MM.1S (cell line): ENCODE measurements around the gene CDK5RAP1.
"Not testable (repeated sequence)": the region's sequence is repeated elsewhere in the genome, so short reads cannot be mapped to it uniquely, and the experiment has no call there.

Experiments
- DNase-seq: peaks from one replicate; pipeline ENCODE4 v3.0.0-alpha.2; 2015
- H2AFZ ChIP-seq: fragments of 300-600 bp; sonication (generic); 2 replicates; pipeline ENCODE4 v1.6.0; 2016; ENCODE audit warnings: antibody characterized with exemption, low read length
- H3F3A ChIP-seq: fragments of 300-600 bp; sonication (generic); 2 replicates; pipeline ENCODE4 v1.6.1; 2016; ENCODE audit warnings: mild to moderate bottlenecking, antibody characterized with exemption, low read length, moderate library complexity, mixed read lengths; ENCODE audit not compliant: insufficient read depth
- H3K27ac ChIP-seq: fragments of 300-600 bp; sonication (generic); 2 replicates; pipeline ENCODE4 v1.5.1; 2016; ENCODE audit warnings: mild to moderate bottlenecking, low read length
- H3K27me3 ChIP-seq: fragments of 300-600 bp; sonication (generic); replicated peaks from 2 replicates; pipeline ENCODE4 v1.6.0; 2016; ENCODE audit warnings: low read length; ENCODE audit not compliant: insufficient read depth
- H3K36me3 ChIP-seq: fragments of 300-600 bp; sonication (generic); replicated peaks from 2 replicates; pipeline ENCODE4 v1.6.1; 2016; ENCODE audit warnings: mild to moderate bottlenecking, low read length, mixed read lengths; ENCODE audit not compliant: insufficient read depth
- H3K4me1 ChIP-seq: fragments of 300-600 bp; sonication (generic); 2 replicates; pipeline ENCODE4 v1.6.1; 2016; ENCODE audit warnings: low read length, mixed read lengths
- H3K4me2 ChIP-seq: fragments of 300-600 bp; sonication (generic); 2 replicates; pipeline ENCODE4 v1.6.0; 2016; ENCODE audit warnings: low read depth, low read length
- H3K4me3 ChIP-seq: fragments of 300-600 bp; sonication (generic); 2 replicates; pipeline ENCODE4 v1.5.1; 2016; ENCODE audit warnings: low read length, mixed read lengths
- H3K79me2 ChIP-seq: fragments of 300-600 bp; sonication (generic); 2 replicates; pipeline ENCODE4 v1.6.1; 2016; ENCODE audit warnings: mixed run types, low read length, mixed read lengths
- H3K9ac ChIP-seq: fragments of 300-600 bp; sonication (generic); 2 replicates; pipeline ENCODE4 v1.6.1; 2016; ENCODE audit warnings: low read length, mixed read lengths
- H3K9me2 ChIP-seq: fragments of 300-600 bp; sonication (generic); replicated peaks from 2 replicates; pipeline ENCODE4 v1.6.1; 2016; ENCODE audit warnings: mild to moderate bottlenecking, low read length, mixed read lengths; ENCODE audit not compliant: insufficient read depth
- H3K9me3 ChIP-seq: fragments of 300-600 bp; sonication (generic); replicated peaks from 2 replicates; pipeline ENCODE4 v1.6.1; 2016; ENCODE audit warnings: mild to moderate bottlenecking, low read length, mixed read lengths; ENCODE audit not compliant: insufficient read depth
- H4K20me1 ChIP-seq: fragments of 300-600 bp; sonication (generic); 2 replicates; pipeline ENCODE4 v1.6.1; 2016; ENCODE audit warnings: mild to moderate bottlenecking, low read length, moderate library complexity, mixed read lengths; ENCODE audit not compliant: insufficient read depth
- CTCF ChIP-seq: fragments of 300-600 bp; sonication (generic); IDR thresholded peaks from 2 replicates; pipeline ENCODE4 v1.5.1; 2016; ENCODE audit warnings: antibody characterized with exemption, low read length, mixed read lengths
- EZH2 ChIP-seq: fragments of 300-600 bp; sonication (generic); optimal IDR thresholded peaks from 2 replicates; pipeline ENCODE3; 2017; ENCODE audit warnings: low read depth, mild to moderate bottlenecking, antibody characterized with exemption, low read length, mixed read lengths
- EZH2phosphoT487 ChIP-seq: fragments of 300-600 bp; sonication (generic); IDR thresholded peaks from 2 replicates; pipeline ENCODE4 v1.6.1; 2018; ENCODE audit warnings: antibody characterized with exemption, low read length

CDK5RAP1 gene

GRCh38 chr20:33393609-33394008 is 7.7 kb downstream of the CDK5RAP1 start:
- no peak for TF ChIP-seq CTCF
- TF ChIP-seq EZH2: no peak
- TF ChIP-seq EZH2phosphoT487: no peak
- H3K9ac ChIP-seq: no peak overlapping the region
- H3F3A ChIP-seq: no peaks in the 10 kb centered on the region
- peaks cover 37% of the 10 kb centered on the region for H3K79me2 ChIP-seq
- H3K4me1 ChIP-seq: no peaks in the 10 kb centered on the region
- H3K27me3 ChIP-seq: no peaks in the 10 kb centered on the region
- H2AFZ ChIP-seq: no peak overlapping the region
- DNase-seq: no peak
- no peak overlapping the region for H3K27ac ChIP-seq
- no peaks in the 10 kb centered on the region for H3K9me2 ChIP-seq
- H3K4me3 ChIP-seq: no peak overlapping the region
- no peaks in the 10 kb centered on the region for H4K20me1 ChIP-seq
- peaks cover 3% of the 10 kb centered on the region; the same call in 1 of the 2 replicates for H3K36me3 ChIP-seq
- no peaks in the 10 kb centered on the region for H3K9me3 ChIP-seq
- no peak overlapping the region for H3K4me2 ChIP-seq

- DNase-seq: no peak
- no peaks in the 10 kb centered on the region for H3F3A ChIP-seq
- H2AFZ ChIP-seq: no peak overlapping the region
- no peaks in the 10 kb centered on the region for H3K27me3 ChIP-seq
- H3K4me1 ChIP-seq: no peaks in the 10 kb centered on the region
- H3K9me2 ChIP-seq: no peaks in the 10 kb centered on the region
- peaks cover 3% of the 10 kb centered on the region; the same call in 1 of the 2 replicates for H3K36me3 ChIP-seq
- H3K9me3 ChIP-seq: no peaks in the 10 kb centered on the region
- H3K9ac ChIP-seq: no peak overlapping the region
- no peak overlapping the region for H3K27ac ChIP-seq
- no peak overlapping the region for H3K4me2 ChIP-seq
- no peak for TF ChIP-seq CTCF
- TF ChIP-seq EZH2: no peak
- TF ChIP-seq EZH2phosphoT487: no peak
- no peak overlapping the region for H3K4me3 ChIP-seq
- peaks cover 19% of the 10 kb centered on the region for H3K79me2 ChIP-seq
- no peaks in the 10 kb centered on the region for H4K20me1 ChIP-seq
Measured at GRCh38 chr20:33391722-33392415, 9.4 kb downstream of the CDK5RAP1 start.

- H3K4me2 ChIP-seq, H4K20me1 ChIP-seq, DNase-seq, H3K9ac ChIP-seq, H3K27me3 ChIP-seq, H3K27ac ChIP-seq, H3K4me3 ChIP-seq, H3K9me3 ChIP-seq, H3K36me3 ChIP-seq, H3K79me2 ChIP-seq, H3F3A ChIP-seq, H3K9me2 ChIP-seq, H2AFZ ChIP-seq, H3K4me1 ChIP-seq: not testable (repeated sequence)
Measured at GRCh38 chr20:33389326-33389725, 12.0 kb downstream of the CDK5RAP1 start.

- H3K4me3 ChIP-seq: no peak overlapping the region
- H3K9me2 ChIP-seq: no peaks in the 10 kb centered on the region
- no peak overlapping the region for H3K27ac ChIP-seq
- no peak overlapping the region for H2AFZ ChIP-seq
- no peak for DNase-seq
- no peak overlapping the region for H3K4me2 ChIP-seq
- H3K9ac ChIP-seq: no peak overlapping the region
- no peaks in the 10 kb centered on the region for H4K20me1 ChIP-seq
- H3F3A ChIP-seq: no peaks in the 10 kb centered on the region
- no peaks in the 10 kb centered on the region for H3K79me2 ChIP-seq
- H3K4me1 ChIP-seq: no peaks in the 10 kb centered on the region
- H3K9me3 ChIP-seq: no peaks in the 10 kb centered on the region
- no peak for TF ChIP-seq EZH2phosphoT487
- TF ChIP-seq EZH2: no peak
- peaks cover 2% of the 10 kb centered on the region; the same call in 1 of the 2 replicates for H3K36me3 ChIP-seq
- H3K27me3 ChIP-seq: no peaks in the 10 kb centered on the region
Measured at GRCh38 chr20:33388268-33388667, 13.1 kb downstream of the CDK5RAP1 start.
